Thyroid gland (tissue), 4 donors: ENCODE data around the gene CELA1. TPM values are rescaled to one million over a fixed set of nuclear protein-coding genes. Genes with fewer than 3 reads are reported as not detected.

Experiments
- DNase-seq, 2 donors: peaks; one replicate each; pipeline ENCODE4 v3.0.0-alpha.2; 2019
- H3K27ac ChIP-seq, 3 donors: fragments of 200-600 bp; sonication (generic); 1 replicate in 2 of 3; 2 replicates in 1 of 3; pipeline ENCODE4 v1.5.1; 2016 to 2019; ENCODE audit warnings: mild to moderate bottlenecking in 1 of 3, moderate library complexity in 1 of 3
- H3K27me3 ChIP-seq: fragments of 200-600 bp; sonication (generic); one replicate; pipeline ENCODE4 v1.5.1; 2019
- H3K36me3 ChIP-seq, 2 donors: fragments of 200-600 bp; sonication (generic); one replicate each; pipeline ENCODE4 v1.5.1; 2016 to 2019
- H3K4me1 ChIP-seq, 2 donors: fragments of 200-600 bp; sonication (generic); one replicate each; pipeline ENCODE4 v1.5.1; 2017 to 2019
- H3K4me3 ChIP-seq, 3 donors: fragments of 200-600 bp; sonication (generic); replicated peaks in 1 of 3; 1 replicate in 2 of 3; 2 replicates in 1 of 3; pipeline ENCODE4 v1.5.1; 2016; ENCODE audit warnings: mild to moderate bottlenecking in 1 of 3
- H3K9me3 ChIP-seq: fragments of 200-600 bp; sonication (generic); one replicate; pipeline ENCODE4 v1.5.1; 2017
- CTCF ChIP-seq, 6 experiments: fragments of 200-600 bp in 3 of 6; fragments of 450-650 bp in 3 of 6; sonication (generic) in 3 of 6; IDR thresholded peaks; one replicate each; pipeline ENCODE4 v1.5.1; 2016 to 2019; ENCODE audit warnings: antibody characterized with exemption in 6 of 6, mild to moderate bottlenecking in 2 of 6, inconsistent platforms in 1 of 6, moderate library complexity in 1 of 6
- POLR2A ChIP-seq, 2 donors: fragments of 450-650 bp; IDR thresholded peaks; one replicate each; pipeline ENCODE4 v1.6.1; 2017; ENCODE audit warnings: antibody characterized with exemption in 2 of 2, mild to moderate bottlenecking in 2 of 2, moderate library complexity in 1 of 2
- WGBS, 2 donors: methylation state at CpG; one replicate each; pipeline ENCODE4 v1.1.5; 2017; 5-methylcytosine and 5-hydroxymethylcytosine counted together
- intact Hi-C: fragments of 100-400 bp; cut with DNase I; formaldehyde crosslinking; loops from one replicate; pipeline ENCODE4 v1.15.1; 2023
- total RNA-seq, 4 donors: library from RNA; depleted of rRNA; stranded (reverse); fragments of >200 nt; gene quantifications; one replicate each; pipeline ENCODE4 v1.2.3, GENCODE V29; 2016

The CELA1 gene
- total RNA-seq, 4 donors from 2014 or later, result not detected

- no peaks in the 10 kb centered on the region for H3K27me3 ChIP-seq
- no peak overlapping the region for H3K27ac ChIP-seq
- no peak for DNase-seq
- H3K4me3 ChIP-seq, result no peak overlapping the region
- no peaks in the 10 kb centered on the region for H3K36me3 ChIP-seq
- H3K4me1 ChIP-seq, result peaks cover 0 to 14% of the 10 kb centered on the region in 2 donors
- intact Hi-C loops, result no loop called here
- 85 to 87% methylated on average over 15 of the region's 15 CpGs for WGBS, 2 donors
- no peaks in the 10 kb centered on the region for H3K9me3 ChIP-seq
- no peak for TF ChIP-seq CTCF (IDR thresholded peaks at IDR 0.05)
- no peak for TF ChIP-seq POLR2A (IDR thresholded peaks at IDR 0.05)
These were observed 23.0 kb downstream of the CELA1 start for GRCh38 chr12:51323317-51323960.

DNA sequence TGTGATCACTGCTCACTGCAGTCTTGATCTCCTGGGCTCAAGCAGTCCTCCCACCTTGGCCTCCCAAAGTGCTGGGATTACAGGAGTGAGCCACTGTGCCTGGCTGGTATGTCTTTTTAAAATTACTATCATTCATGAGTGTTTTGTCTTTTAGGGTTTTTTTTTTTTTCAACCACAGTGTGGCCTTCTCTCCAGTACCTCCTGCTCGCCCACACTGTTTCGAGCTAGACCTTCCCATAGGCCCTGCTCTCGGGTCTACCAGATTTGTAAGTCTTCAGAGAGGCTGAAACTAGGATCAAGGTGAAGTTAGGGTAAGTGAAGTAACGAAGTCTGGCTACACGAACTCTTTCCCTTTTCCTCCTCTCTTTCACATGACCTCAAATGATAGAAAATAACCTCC lies 24.0 kb downstream of the CELA1 start:
- no peaks in the 10 kb centered on the region for H3K9me3 ChIP-seq
- TF ChIP-seq POLR2A (IDR thresholded peaks at IDR 0.05) (no peak), CTCF (IDR thresholded peaks at IDR 0.05) (no peak)
- H3K36me3 ChIP-seq, result no peaks in the 10 kb centered on the region
- no peak overlapping the region for H3K4me3 ChIP-seq
- peaks cover 0 to 18% of the 10 kb centered on the region in 2 donors for H3K4me1 ChIP-seq
- H3K27me3 ChIP-seq, result no peaks in the 10 kb centered on the region
- no peak for DNase-seq
- intact Hi-C loops, result no loop called here
- no peak overlapping the region for H3K27ac ChIP-seq
- WGBS, 2 donors, result 87 to 92% methylated on average over 5 of the region's 5 CpGs

DNA sequence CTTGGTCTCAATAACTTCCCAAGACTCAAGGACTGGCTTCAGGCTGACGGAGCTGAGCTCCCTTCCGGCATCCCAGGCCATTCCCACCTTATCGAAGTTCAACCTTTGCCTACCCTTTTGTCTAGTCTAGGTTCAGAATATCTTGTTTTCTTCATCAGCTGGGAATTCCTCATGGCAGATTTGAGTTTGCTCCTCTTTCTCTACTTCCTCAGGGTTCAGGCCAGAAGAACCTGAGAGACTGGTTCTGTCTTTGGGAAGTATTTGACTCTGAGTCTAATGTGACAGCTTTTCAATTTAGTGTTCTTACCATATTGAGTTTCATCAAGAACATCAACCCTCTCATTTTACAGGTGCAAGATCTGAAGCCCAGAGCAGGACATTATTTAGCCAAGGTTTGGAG lies 24.6 kb downstream of the CELA1 start:
- Histone ChIP-seq H3K4me1 (peaks cover 0 to 18% of the 10 kb centered on the region in 2 donors), H3K36me3 (no peaks in the 10 kb centered on the region), H3K4me3 (no peak overlapping the region), H3K27me3 (no peaks in the 10 kb centered on the region), H3K27ac (no peak overlapping the region), H3K9me3 (no peaks in the 10 kb centered on the region)
- 93 to 97% methylated on average over 3 of the region's 3 CpGs for WGBS, 2 donors
- no peak for TF ChIP-seq POLR2A (IDR thresholded peaks at IDR 0.05)
- no peak for TF ChIP-seq CTCF (IDR thresholded peaks at IDR 0.05)
- DNase-seq, result no peak
- intact Hi-C loops, result no loop called here

GRCh38 chr12:51320695-51321320 lies 25.7 kb downstream of the CELA1 start:
- H3K27me3 ChIP-seq, result no peaks in the 10 kb centered on the region
- H3K36me3 ChIP-seq, result no peaks in the 10 kb centered on the region
- TF ChIP-seq CTCF (IDR thresholded peaks at IDR 0.05), result no peak
- TF ChIP-seq POLR2A (IDR thresholded peaks at IDR 0.05), result no peak
- H3K4me1 ChIP-seq, result peaks cover 0 to 12% of the 10 kb centered on the region in 2 donors
- no peak for DNase-seq
- intact Hi-C loops, result no loop called here
- H3K9me3 ChIP-seq, result no peaks in the 10 kb centered on the region
- 50 to 55% methylated on average over 3 of the region's 3 CpGs for WGBS, 2 donors
- no peak overlapping the region for H3K27ac ChIP-seq
- no peak overlapping the region for H3K4me3 ChIP-seq

DNA sequence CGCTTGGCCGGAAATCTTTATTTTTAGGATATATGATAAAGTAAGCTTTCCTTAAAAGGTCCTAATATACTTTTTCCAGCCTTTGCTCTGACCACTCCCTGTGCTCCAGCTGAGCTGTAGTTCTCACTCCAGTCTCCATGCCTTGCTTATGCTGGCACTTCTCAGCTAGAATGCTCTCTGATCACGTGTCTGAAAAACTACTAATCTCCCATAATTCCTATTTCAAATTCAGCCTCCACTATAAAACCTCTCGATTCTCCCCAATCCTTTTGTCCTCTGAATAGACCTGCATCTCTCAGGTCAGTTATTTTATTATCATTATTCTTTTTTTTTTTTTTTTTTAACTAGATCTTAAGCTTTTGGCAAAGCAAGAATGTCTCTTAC lies 26.2 kb downstream of the CELA1 start:
- H3K9me3 ChIP-seq, result no peaks in the 10 kb centered on the region
- WGBS, 2 donors, result 74 to 88% methylated on average over 4 of the region's 4 CpGs
- no peaks in the 10 kb centered on the region for H3K36me3 ChIP-seq
- peaks cover 0 to 12% of the 10 kb centered on the region in 2 donors for H3K4me1 ChIP-seq
- no peak overlapping the region for H3K4me3 ChIP-seq
- H3K27me3 ChIP-seq, result no peaks in the 10 kb centered on the region
- intact Hi-C loops, result no loop called here
- TF ChIP-seq CTCF (IDR thresholded peaks at IDR 0.05), result no peak
- DNase-seq, result no peak
- no peak overlapping the region for H3K27ac ChIP-seq
